Hematopoietic multipotent progenitor cell treated with erythropoietin and hydrocortisone succinate and interleukin-3 and kit ligand, for 8 days (in vitro differentiated cells): ENCODE measurements around the gene TSPAN9.

Experiments
- DNase-seq: peaks from one replicate; pipeline ENCODE4 v3.0.0-alpha.2; 2015

The TSPAN9 gene

DNA sequence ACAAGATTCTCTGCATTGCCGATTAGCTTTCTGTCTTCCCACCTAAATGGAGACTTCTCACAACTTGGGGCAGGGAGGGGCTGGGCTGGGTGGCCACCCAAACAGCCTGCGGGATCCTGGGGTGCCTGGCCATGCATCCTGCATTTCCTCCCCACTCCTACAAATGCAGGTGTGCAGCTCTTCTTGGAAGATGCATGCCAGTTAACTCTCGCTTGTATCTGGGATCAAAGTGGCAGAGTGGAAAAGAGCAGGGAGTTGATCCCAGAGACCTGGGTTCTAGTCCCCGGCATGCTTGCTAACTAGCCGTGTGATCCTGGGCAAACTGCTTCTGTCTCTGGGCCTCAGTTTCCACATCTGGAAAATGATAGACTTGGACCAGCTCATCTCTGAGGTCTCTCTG, 136.6 kb downstream of the TSPAN9 start:
- DNase-seq: no peak

DNA sequence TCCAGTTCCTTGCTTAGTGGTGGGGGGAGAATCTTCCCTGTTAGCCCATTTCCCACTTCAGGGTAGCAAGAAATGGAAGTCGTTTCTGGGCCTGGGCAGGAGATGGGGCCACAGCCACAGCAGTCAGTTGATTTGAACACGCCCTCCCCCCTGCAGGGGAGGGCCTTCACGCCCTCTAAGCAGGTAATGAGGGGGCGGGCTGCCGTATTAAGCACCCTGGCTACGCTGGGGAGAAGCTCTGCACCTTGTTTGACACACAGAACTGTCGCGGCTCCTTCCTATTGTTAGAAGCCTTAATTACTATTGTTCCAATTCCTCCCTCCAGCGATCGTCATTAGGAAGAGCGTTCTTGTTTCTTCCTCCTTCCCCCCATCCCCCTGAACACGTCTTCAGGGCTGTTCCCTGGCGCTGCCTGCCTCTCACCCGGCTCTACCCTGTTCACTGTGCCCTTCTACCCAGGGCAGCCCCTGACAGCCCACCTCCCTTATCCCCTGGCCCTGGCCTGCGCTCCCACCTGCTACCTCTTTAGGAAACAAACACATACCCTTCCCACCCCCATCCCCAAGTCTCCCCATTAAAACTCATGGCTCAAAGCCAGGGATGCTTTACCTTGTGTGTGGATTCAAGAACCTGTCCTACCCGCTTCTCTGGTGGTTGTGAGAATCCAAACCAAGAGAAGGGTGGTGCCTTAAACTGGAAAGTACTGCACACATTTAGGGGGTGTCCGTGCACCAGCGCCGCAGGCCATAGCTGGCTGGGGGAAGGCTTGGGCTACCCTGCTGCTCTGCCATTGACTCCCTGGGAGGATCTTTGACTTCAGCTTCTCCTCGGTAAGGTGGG, 137.6 kb downstream of the TSPAN9 start:
- no peak for DNase-seq

DNA sequence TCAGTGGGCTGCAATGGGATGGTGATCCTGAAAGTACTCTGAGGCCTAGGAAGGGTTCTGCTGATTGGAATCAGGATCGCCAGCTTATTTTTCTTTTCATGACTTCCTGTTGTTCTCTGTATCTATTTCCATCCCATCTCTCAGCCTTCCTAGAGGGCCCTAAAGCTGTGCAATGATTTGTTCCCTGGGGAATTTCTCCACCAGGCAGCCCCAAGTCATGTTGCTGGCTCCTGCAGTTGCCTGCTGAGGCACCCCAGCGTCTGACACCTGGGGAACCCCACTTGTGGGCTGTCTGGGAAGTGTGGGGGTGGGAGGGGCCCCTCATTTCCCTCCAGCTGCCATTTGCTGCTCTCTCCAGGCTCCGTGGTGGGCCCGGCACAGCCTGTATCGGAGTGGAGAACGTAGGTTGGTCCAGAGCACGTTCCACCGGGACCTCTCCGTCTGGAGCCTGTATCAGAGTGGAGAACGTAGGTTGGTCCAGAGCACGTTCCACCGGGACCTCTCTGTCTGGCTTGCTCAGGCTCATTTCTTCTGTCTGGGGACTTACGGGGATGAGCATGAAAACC, 138.3 kb downstream of the TSPAN9 start:
- no peak for DNase-seq

DNA sequence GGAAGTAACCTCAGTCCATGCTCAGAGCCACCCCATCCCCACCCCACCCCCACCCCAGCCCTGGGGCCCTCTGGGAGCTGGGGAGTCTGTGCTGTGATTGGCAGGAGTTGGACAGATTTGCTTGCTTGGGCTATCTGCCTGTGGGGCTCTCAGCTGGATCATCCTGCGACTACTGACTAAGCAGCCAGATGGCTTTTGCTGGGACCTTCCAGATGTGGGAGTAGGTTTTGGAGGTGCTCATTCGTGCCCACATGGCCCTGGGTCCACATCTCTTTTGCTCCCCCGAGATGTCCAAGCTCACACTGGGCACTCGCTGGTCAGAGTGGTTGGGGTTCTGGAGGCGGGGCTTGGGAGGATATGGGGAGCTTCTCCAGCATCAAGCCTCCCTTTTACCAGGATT, 138.9 kb downstream of the TSPAN9 start:
- DNase-seq: no peak

DNA sequence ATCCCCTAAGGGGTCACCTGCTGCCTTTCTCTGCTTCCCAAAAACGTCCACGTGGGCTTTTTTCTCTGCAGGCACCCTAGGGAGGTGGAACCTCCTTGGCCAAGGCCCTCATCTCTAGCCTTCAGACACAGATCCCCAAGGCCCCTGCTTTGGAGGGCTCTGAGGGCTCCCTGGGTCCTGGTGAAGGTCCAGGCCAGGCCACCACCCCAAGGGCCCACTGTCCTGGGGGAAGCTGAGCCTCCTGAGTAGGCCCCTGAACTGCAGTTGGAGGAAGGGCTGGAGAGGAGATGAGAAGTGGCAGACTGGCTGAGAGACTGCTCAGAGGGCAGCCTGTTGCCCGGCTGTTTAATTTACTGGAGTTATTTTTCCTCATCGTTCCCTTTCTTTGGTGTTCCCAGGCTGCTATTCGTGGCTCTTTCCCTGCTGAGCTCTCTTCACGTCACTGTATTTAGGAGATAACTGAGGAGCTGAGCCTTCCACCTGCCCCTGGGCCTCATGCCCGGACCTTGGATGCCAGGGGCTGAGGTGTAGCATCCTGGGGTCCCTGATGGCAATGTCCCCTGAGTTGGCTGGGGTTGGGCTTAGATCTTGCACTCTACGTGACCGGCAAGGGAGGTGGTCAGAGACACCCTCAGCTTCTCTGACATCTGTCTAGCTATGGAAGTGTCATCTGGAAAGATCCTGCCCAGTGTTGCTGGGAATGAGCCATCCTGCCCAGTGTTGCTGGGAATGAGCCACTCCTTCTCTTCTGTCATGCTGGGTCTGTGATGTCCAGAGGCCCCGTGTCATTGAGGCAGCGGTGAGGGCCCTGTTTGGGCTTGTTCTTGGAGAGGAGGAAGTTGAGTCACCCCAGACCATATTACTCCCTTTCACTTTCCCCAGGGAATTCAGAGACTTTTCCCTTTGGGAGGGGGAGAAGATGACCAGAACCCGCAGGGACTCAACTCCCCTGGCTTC, 139.8 kb downstream of the TSPAN9 start:
- DNase-seq: no peak

DNA sequence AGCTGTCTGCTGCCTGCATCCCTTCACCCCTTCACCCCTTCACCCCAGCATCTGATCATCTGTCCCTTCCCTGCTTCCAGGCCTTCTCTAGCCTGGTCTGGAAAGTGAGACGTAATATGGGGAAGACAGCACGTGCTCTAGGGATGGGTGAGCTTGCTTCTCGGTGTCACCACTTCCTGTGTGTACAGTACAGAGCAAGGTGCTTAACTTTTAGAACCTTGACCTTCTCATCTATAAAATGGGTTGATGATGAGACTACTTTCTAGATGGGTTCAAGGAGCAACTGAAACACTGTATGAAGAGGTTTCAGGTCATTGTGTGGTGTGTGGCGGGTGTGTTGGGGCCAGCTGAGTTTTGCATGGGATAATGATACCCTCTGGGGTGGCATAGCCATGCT, 140.5 kb downstream of the TSPAN9 start:
- DNase-seq: no peak

DNA sequence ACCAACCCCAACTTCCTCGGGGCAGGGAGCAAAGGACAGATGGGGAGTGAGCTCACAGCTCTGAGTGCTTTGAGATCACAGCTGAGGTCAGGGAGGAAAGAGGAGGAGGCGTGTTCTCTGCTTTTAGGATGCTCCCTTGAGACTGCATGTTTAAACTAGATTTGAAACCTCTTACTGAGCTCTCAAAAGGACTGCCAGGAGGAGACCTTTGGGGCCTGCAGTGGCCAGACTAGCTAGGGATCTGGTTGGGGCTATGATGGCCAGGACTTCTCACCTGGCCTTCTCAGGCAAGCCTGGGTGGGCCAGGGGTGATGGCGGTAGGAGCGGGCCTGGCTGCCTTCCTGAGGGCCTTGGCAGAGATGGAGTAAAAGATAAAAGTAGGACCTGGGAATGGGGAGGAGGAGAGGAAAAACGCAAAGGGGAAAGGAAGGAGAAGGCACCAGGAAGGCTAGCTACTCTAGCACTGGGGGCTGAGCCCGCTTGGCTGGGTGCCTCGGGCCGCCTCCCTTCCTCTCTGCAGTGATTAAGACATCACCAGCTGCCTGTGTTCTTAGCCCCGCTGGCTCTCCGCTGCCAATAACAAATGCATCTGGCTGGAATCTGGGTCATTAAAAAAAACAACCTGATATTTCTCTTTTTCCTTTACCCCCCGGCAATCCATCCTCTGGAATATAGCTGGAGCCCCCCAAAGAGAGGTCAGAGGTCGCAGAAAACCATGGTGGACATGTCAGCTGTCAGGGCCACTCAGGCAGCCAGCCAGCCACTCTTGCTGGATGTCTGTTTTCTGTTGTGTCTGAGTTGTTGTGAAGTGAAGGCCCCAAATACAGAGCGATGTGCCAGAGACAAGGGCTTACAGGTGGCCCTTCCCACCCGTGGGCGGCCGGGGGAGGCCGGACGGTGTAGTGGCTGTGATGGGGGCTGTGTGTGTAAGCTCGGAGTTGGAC, 141.3 kb downstream of the TSPAN9 start:
- no peak for DNase-seq

DNA sequence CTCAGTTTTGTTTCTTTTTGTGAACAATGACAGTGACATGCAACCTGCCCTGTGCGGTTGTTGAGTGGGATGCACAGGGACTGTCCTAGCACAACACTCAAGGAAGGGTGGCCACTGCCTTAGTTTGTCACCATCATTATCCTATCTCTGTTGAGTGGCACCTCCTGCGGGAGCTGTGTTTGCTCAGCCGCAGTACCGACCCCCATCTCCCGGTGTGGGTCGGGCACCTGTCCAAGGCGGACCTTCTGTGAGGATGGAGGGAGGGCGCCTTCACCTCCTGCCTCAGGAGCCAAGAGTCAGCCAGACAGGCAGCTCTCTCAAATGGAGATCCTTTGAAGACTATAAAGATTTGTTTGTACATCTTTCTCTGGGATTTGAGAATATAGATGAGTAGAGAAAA, 142.1 kb downstream of the TSPAN9 start:
- no peak for DNase-seq

DNA sequence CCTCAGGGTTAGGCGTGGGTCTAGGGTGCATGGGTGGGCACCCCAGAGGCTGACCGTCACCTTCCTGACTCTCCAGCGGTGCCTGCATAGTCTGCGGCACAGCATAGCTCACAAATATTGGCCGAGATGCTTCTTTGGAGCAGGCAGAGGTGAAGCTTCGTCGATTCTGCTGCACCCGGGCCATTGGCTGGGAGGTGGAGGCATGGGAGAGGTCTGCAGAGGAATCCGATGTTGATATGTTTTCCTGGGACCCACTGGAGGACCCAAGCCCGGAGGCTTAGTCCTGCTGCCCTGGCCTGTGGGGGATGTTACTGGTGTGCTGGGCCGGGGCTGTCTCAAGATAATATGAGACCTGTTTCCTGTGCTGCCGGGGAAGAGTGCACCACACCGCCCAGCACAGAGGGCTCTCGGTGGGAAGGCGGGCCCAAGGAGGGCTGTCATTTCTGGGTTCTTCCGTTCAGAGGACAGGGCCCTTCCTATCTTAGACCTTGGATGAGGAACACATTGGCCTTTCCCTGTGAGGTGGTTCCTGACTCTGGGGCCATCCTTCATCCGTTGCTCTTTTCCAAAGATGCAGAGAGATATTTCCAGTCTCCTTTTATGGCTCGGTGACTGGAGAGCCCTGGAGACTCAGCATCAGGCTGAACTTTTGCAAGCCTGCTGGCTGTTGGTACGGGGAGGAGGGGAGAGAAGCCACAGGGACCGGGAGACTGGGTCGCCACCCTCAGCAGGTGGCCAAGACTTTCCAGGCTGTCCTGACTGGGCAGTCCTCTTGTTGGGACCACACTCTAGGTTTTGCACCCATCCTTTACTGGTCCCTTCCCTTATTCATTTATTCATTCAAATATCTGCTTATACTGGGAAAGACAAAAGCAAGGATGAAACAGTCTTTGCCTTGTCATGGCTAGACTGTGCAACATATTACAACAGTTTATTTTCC, 143.5 kb downstream of the TSPAN9 start:
- DNase-seq: no peak

DNA sequence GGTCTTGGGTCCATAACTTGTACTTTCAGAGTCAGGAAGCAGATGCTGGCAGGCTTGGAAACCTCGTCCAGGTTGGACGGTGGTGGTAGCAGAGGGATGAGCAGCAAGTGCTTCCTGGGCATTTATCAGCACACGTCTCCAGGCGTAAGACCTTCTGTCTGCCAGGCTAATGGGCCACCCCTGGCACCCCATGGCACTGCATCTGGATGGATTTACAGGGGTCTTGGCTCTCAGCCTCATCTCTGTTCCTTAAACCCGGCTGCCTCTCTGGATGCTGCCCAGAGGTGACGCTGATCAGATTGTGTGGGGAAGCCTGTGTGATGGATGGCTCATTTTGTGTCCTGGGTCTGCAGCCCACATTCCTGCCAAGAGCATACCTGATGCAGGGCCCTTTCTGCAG, 145.1 kb downstream of the TSPAN9 start:
- no peak for DNase-seq

DNA sequence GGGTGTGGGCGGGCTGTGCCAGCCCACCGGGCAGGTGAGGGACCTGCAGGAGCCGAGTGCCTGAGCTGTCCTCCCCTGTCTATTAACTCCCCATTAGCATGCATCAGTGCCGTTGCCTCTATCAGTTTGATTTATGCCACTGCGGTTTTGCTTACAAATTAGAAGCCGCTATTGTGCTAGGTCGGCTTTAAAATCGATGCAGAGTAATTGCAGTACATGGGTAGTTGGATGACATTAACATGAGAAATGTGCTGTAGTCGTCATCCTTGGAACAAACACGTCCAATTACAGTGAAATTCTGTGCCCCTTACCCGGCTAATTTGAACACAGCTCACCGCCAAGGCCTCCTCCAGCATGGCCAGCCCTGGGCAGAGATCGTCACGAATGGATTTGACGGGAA, 145.8 kb downstream of the TSPAN9 start:
- DNase-seq: no peak

DNA sequence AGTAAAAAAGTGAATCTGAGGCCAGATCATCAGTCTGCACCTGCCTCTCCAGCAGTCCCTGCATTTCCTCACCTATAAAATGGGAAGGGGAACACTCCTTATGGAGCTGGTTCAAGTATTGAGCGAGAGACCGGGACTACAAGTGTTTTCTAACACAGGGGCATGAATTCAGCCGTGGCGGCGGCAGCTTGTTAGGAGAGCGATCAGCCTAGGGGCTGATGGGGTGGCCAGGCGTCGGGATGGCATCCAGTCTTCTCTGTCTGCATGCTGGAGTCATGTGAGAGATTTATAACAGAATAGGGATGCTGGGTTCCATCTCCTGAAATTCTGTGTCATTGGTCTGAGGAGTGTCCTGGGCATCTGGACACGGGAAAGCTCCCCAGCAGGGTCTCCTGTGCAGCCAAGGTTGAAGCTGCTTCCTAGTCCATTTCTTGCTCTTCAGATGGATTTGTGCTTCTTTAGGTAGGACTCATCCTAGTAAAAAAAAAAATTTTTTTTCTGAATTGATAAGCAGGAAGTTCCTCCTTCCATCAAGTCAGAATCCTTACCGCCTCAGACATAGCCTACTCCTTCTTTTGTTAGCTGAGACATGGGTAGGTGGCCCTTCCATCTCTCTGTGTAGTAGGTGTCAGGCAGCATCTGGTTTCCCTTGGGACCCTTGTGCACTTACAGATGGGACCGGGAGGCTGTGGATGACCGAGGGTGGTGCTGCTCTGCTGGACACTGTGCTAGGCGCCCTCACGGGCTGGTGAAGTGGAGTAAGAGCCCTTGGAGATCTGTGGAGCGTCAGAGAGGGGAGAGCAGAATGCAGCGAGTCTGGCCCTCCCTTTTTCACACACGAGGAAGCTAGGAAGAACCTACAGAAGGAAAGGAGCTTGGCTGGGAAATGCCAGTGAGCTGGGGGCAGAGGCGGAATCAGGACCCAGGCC, 146.7 kb downstream of the TSPAN9 start:
- DNase-seq: no peak

DNA sequence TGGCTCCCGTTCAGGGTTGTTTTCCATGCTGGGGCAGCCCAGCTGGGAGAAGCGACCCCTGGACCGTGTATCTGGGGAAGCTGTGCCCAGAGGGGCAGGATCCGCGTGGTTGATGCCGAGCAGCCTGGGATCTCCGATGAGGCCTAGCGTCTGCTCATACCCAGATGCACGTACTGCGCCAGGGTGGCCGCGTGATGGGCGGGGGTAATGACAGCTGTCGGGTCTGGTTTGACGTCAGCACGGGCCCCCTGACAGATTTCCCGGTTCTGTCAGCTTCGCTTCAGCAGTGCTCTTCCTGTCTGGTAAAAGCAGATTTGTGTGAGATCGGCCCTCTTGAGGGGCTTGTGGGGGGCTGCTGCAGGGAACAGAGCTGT, 147.3 kb downstream of the TSPAN9 start:
- DNase-seq: no peak

DNA sequence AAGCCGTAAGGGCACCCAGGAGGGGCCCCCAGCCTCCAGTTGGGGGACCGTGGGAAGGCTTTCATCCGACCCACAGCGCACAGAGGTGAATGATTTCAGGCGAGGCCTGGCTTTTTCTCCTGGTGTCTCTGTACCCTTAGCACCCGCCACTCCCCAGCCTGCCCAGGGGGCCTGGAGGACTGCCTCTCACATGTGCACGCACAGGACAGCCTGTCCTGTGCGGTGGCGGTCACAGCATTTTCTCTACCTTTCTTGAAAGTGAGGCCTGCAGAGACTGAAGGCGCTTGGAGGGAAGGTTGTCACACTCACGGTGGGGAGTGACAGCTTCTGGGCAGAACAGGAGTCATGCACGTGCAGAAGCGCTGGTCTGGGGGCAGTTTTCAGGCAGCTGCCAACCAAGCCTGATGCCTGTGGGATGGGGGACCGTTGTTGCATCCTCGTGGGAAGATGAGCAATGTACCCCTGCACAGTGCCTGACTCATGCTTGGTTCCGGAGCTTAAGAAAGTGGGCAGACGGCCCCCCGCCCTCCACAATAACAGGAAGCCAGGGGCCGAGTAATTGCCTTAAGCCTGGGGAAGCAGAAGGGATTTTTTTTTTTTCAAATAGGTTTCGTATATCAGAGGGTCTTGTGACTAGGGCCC, 148.1 kb downstream of the TSPAN9 start:
- DNase-seq: no peak

DNA sequence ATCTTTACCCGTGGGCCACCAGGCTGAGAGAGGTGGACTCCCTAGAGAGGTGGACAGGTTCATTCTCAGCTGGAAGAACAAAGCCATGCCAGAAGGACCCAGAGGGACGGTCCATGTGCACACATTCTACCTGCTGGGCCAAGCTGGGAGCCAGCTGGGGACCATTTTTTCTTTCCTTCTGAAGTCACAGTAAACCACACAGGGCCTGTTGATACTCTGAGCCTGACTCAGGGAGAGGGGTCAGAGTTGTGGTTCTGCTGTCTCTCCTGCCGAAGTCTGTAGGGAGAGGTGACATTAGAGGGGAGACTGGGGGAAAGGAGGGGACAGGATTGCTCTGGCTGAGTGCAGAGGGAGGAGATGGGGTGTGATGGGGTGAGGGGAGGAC, 148.6 kb downstream of the TSPAN9 start:
- DNase-seq: no peak

DNA sequence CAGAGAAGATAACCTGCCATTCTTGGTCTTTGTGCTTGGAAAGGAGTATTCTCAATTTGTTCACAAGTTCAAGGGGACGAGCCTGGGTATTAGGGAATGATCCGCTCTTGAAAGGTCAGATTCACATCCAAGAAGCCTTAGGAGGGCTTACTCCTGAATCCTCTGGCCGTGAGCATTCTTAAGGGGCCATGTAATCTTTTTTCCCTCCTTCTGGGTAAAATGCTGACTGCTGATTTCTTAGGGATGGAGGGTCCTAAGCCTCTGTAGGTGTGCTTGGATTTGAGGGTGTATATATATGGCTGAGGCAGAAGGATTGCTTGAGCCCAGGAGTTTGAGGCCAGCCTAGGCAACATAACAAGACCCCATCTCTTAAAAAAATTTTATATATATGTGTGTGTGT, 149.1 kb downstream of the TSPAN9 start:
- no peak for DNase-seq

DNA sequence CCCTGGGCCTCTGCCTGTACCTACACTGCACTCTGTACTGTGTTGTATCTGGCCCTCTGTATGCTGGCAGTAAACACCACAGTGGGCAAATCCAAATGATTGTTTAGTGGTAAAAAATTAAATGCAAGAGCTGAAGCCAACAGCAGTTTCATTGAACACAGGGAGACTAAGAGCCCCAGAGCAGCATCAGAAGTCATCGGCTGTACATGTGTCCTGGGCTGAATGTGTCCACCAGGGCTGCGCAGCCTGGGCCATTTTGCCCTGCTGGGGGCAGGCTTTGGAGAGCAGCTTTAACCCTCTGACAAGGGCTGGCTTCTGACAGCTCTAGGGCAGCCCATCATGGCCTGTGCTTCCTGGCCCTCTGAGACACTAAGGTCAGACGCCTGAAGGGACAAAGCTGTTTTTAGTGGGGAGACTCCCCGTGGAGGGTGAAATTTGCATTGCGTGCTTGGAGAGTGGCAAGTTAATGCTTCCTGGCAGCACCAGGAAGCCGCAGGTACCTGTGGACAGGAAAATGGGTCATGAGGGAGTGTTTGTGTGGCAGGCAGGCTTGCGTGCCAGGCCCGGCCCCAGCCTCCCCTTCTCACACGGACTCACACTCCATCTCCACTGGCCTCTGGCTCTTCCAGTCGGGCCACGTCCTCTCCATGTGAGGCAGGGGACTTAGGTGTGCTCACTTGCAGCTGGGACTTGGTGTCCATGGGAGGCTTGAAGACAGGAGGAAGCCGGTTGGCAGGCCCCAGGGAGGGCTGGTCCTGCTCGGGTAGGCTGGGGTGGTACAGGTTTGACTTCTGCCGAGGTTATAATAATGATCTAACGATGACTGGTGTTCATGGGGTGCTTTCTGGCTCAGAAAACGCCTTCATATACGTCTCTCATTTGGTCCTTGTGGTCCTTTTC, 150.1 kb downstream of the TSPAN9 start:
- no peak for DNase-seq

DNA sequence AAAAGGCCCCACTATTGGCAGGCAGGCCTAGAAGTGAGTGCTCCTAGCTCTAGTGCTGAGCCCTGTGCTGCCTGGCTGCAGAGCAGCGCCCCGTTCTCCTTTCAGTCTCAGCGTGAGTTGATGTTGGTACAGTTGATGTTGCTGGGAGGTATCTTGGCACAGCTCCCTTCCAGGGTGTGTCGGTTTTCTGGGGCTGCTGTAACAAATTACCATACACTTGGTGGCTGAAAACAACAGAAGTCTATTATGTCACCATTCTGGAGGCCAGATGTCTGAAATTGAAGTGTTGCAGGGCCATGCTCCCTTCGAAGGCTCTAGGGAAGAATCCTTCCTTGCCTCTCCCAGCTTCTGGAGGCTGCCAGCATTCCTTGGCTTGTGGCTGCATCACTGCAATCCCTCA, 151.4 kb downstream of the TSPAN9 start:
- DNase-seq: no peak

DNA sequence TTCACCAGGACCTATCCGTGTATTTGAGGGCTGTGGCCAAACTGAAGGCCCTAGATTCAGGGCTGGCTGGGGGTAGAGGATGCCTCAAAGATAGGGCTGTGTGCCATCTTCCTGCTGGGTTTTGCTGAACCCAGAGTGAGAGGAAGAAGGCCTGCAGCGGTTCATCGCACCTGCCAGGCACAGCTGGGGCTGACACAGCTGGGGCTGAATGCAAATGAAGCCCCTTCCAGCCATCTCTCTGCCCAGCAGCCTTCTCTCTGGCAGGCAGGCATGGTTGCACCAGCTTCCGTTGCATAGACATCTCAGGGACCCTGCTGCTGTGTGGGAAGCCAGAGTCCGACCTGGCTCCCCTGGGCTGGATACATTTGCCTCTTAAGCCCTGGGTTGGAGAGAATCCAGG, 152.4 kb downstream of the TSPAN9 start:
- no peak for DNase-seq
